GM18502 (cell line): ENCODE measurements around the gene PRKN.

ENCODE experiments used
- ATAC-seq: cut with Tn5 transposase; IDR thresholded peaks from one replicate; pipeline ENCODE4 v1.9.1; 2021; ENCODE audit warnings: mild to moderate bottlenecking; ENCODE audit not compliant: unreplicated experiment, poor library complexity

Gene PRKN

GRCh38 chr6:162108041-162108440 is 619.5 kb downstream of the PRKN start:
- no peak for ATAC-seq

- ATAC-seq, result no peak
These were observed 627.5 kb downstream of the PRKN start for GRCh38 chr6:162100096-162100495.

- ATAC-seq, result no peak
These were observed 627.9 kb downstream of the PRKN start for GRCh38 chr6:162099685-162100084.

GRCh38 chr6:162092816-162093502 is 634.6 kb downstream of the PRKN start:
- no peak for ATAC-seq

- no peak for ATAC-seq
These were observed 636.8 kb downstream of the PRKN start for GRCh38 chr6:162090734-162091133.

- ATAC-seq, result no peak
These were observed 639.5 kb downstream of the PRKN start for GRCh38 chr6:162088091-162088490.

- ATAC-seq, result no peak
These were observed 642.0 kb downstream of the PRKN start for GRCh38 chr6:162085561-162085960.

GRCh38 chr6:162082520-162082919 is 645.0 kb downstream of the PRKN start:
- no peak for ATAC-seq

- no peak for ATAC-seq
These were observed 648.9 kb downstream of the PRKN start for GRCh38 chr6:162078667-162079066.

GRCh38 chr6:162078126-162078525 is 649.4 kb downstream of the PRKN start:
- no peak for ATAC-seq

- ATAC-seq, result no peak
These were observed 650.8 kb downstream of the PRKN start for GRCh38 chr6:162076816-162077215.

- ATAC-seq, result no peak
These were observed 652.8 kb downstream of the PRKN start for GRCh38 chr6:162074641-162075275.

GRCh38 chr6:162070639-162071038 is 656.9 kb downstream of the PRKN start:
- ATAC-seq, result no peak

- ATAC-seq, result no peak
These were observed 657.6 kb downstream of the PRKN start for GRCh38 chr6:162069995-162070394.

- ATAC-seq, result no peak
These were observed 659.2 kb downstream of the PRKN start for GRCh38 chr6:162068340-162068739.

- no peak for ATAC-seq
These were observed 663.9 kb downstream of the PRKN start for GRCh38 chr6:162063666-162064065.

GRCh38 chr6:162058281-162058875 is 669.2 kb downstream of the PRKN start:
- no peak for ATAC-seq

GRCh38 chr6:162056745-162057144 is 670.8 kb downstream of the PRKN start:
- ATAC-seq, result no peak

- no peak for ATAC-seq
These were observed 671.5 kb downstream of the PRKN start for GRCh38 chr6:162056061-162056460.

- ATAC-seq, result no peak
These were observed 672.2 kb downstream of the PRKN start for GRCh38 chr6:162055365-162055764.

- ATAC-seq, result no peak
These were observed 674.5 kb downstream of the PRKN start for GRCh38 chr6:162053084-162053483.

- ATAC-seq, result no peak
These were observed 677.0 kb downstream of the PRKN start for GRCh38 chr6:162050579-162050978.
